ENCODE results near the gene KRT17. TPM values are rescaled to one million over a fixed set of nuclear protein-coding genes. Genes with fewer than 3 reads are reported as not detected.
A peak's percentile ranks its signal among the peaks of the same experiment; 100 is the strongest.

KRT17 gene
- total RNA-seq, 2 donors from 2014 or later: not detected

GRCh38 chr17:41580687-41581365 lies 43.5 kb downstream of the KRT17 start:
- no peak for DNase-seq
- Mint-ChIP-seq H3K9me3 (no peaks in the 10 kb centered on the region), H3K4me3 (no peak overlapping the region), H3K27ac (no peak overlapping the region), H3K4me1 (peaks cover 16% of the 10 kb centered on the region), H3K36me3 (ENCODE audit: low read depth) (no peaks in the 10 kb centered on the region), H3K27me3 (ENCODE audit: insufficient read depth) (peaks cover 36% of the 10 kb centered on the region)
- H3K27ac ChIP-seq (ENCODE audit: low read depth, low read length): no peak overlapping the region
- H3K36me3 ChIP-seq (ENCODE audit: control insufficient read depth, insufficient read depth, low read length): no peaks in the 10 kb centered on the region
- no peaks in the 10 kb centered on the region for H3K9me3 ChIP-seq (ENCODE audit: control insufficient read depth, low read length)
- H3K9ac ChIP-seq (ENCODE audit: extremely low read depth, low read length, poor library complexity, severe bottlenecking): no peak overlapping the region
- WGBS, 2 experiments (ENCODE audit: insufficient coverage in 1 of 2, insufficient read length in 1 of 2): 79% methylated on average over 1 of the region's 1 CpG; no CpG with 5 or more reads in 1 of the 2 experiments
- no peak overlapping the region for H3K4me3 ChIP-seq (ENCODE audit: low read length)
- TF ChIP-seq CTCF (conservative IDR thresholded peaks at IDR 0.05): no peak
- H3K4me1 ChIP-seq (ENCODE audit: control insufficient read depth, insufficient read depth, low read length): peaks cover 4% of the 10 kb centered on the region
- H3K27me3 ChIP-seq (ENCODE audit: control insufficient read depth, insufficient read depth, low read length, poor library complexity, severe bottlenecking): no peaks in the 10 kb centered on the region

- WGBS, 2 experiments (ENCODE audit: insufficient coverage in 1 of 2, insufficient read length in 1 of 2): 89 to 100% methylated on average over 2 of the region's 2 CpGs
- H3K27ac ChIP-seq (ENCODE audit: low read depth, low read length): no peak overlapping the region
- Mint-ChIP-seq H3K27me3 (ENCODE audit: insufficient read depth) (peaks cover 38% of the 10 kb centered on the region), H3K27ac (no peak overlapping the region), H3K9me3 (no peaks in the 10 kb centered on the region), H3K4me1 (peaks cover 13% of the 10 kb centered on the region), H3K36me3 (ENCODE audit: low read depth) (no peaks in the 10 kb centered on the region), H3K4me3 (no peak overlapping the region)
- H3K9me3 ChIP-seq (ENCODE audit: control insufficient read depth, low read length): no peaks in the 10 kb centered on the region
- TF ChIP-seq CTCF (conservative IDR thresholded peaks at IDR 0.05): no peak
- H3K4me1 ChIP-seq (ENCODE audit: control insufficient read depth, insufficient read depth, low read length): peaks cover 4% of the 10 kb centered on the region
- no peaks in the 10 kb centered on the region for H3K36me3 ChIP-seq (ENCODE audit: control insufficient read depth, insufficient read depth, low read length)
- no peaks in the 10 kb centered on the region for H3K27me3 ChIP-seq (ENCODE audit: control insufficient read depth, insufficient read depth, low read length, poor library complexity, severe bottlenecking)
- H3K4me3 ChIP-seq (ENCODE audit: low read length): no peak overlapping the region
- no peak overlapping the region for H3K9ac ChIP-seq (ENCODE audit: extremely low read depth, low read length, poor library complexity, severe bottlenecking)
- DNase-seq: no peak
Observed at GRCh38 chr17:41580244-41580575, 44.2 kb downstream of the KRT17 start.

GRCh38 chr17:41579484-41580243 lies 44.7 kb downstream of the KRT17 start:
- Histone ChIP-seq H3K27ac (ENCODE audit: low read depth, low read length) (no peak overlapping the region), H3K36me3 (ENCODE audit: control insufficient read depth, insufficient read depth, low read length) (no peaks in the 10 kb centered on the region), H3K4me3 (ENCODE audit: low read length) (no peak overlapping the region), H3K27me3 (ENCODE audit: control insufficient read depth, insufficient read depth, low read length, poor library complexity, severe bottlenecking) (no peaks in the 10 kb centered on the region), H3K9ac (ENCODE audit: extremely low read depth, low read length, poor library complexity, severe bottlenecking) (no peak overlapping the region), H3K4me1 (ENCODE audit: control insufficient read depth, insufficient read depth, low read length) (peaks cover 4% of the 10 kb centered on the region), H3K9me3 (ENCODE audit: control insufficient read depth, low read length) (no peaks in the 10 kb centered on the region)
- H3K27ac Mint-ChIP-seq: no peak overlapping the region
- H3K36me3 Mint-ChIP-seq (ENCODE audit: low read depth): no peaks in the 10 kb centered on the region
- DNase-seq: peak; percentile 100
- peak; percentile 88 for TF ChIP-seq CTCF (conservative IDR thresholded peaks at IDR 0.05)
- H3K4me1 Mint-ChIP-seq: peaks cover 12% of the 10 kb centered on the region
- WGBS, 2 experiments (ENCODE audit: insufficient coverage in 1 of 2, insufficient read length in 1 of 2): 42 to 45% methylated on average over 7 to 18 of the region's 18 CpGs
- peaks cover 40% of the 10 kb centered on the region for H3K27me3 Mint-ChIP-seq (ENCODE audit: insufficient read depth)
- no peaks in the 10 kb centered on the region for H3K9me3 Mint-ChIP-seq
- H3K4me3 Mint-ChIP-seq: no peak overlapping the region
